Pancreas (tissue), 10 donors: ENCODE results near the gene PHF12. TPM values are rescaled to one million over a fixed set of nuclear protein-coding genes. Genes with fewer than 3 reads are reported as not detected.

ENCODE experiments used
- ATAC-seq, 4 donors: fragments of 200-7000 bp; cut with Tn5 transposase; one replicate each; pipeline versions ENCODE4 v1.8.0 to v1.9.1; 2020; ENCODE audit warnings: mild to moderate bottlenecking in 4 of 4, moderate library complexity in 4 of 4
- DNase-seq, 6 donors: peaks; one replicate each; pipeline ENCODE4 v3.0.0-alpha.2; 2020
- FAIRE-seq: peaks from 2 replicates; lab custom pipeline; 2012; peaks lifted over from hg19 to GRCh38; lab: Jason Lieb, UNC
- H3K27ac ChIP-seq, 4 donors: fragments of 200-600 bp; sonication (generic); 1 replicate in 3 of 4; 2 replicates in 1 of 4; pipeline versions ENCODE4 v1.5.0 to v1.8.0; 2020
- H3K27me3 ChIP-seq, 4 donors: fragments of 200-600 bp; one replicate each; pipeline ENCODE4 v1.8.0; 2021
- H3K36me3 ChIP-seq, 3 donors: fragments of 200-600 bp; sonication (generic) in 1 of 3; one replicate each; pipeline versions ENCODE4 v1.5.0 to v1.8.0; 2020 to 2021
- H3K4me1 ChIP-seq, 3 donors: fragments of 200-600 bp; one replicate each; pipeline ENCODE4 v1.8.0; 2021
- H3K4me3 ChIP-seq, 4 donors: fragments of 200-600 bp; sonication (generic) in 2 of 4; one replicate each; pipeline versions ENCODE4 v1.5.0 to v1.8.0; 2020 to 2021
- H3K9me3 ChIP-seq, 4 donors: fragments of 200-600 bp; one replicate each; pipeline ENCODE4 v1.8.0; 2021
- WGBS, 2 donors: extraction: QIAGEN DNeasy Blood & Tissue Kit; methylation state at CpG; one replicate each; pipeline ENCODE4 v1.1.7; 2013; 5-methylcytosine and 5-hydroxymethylcytosine counted together
- intact Hi-C, 3 donors: fragments of 100-400 bp; cut with DNase I; formaldehyde crosslinking; loops; one replicate each; pipeline versions ENCODE4 v1.11.1 to v1.14.2; 2022
- polyA plus RNA-seq, 2 donors: library from polyadenylated mRNA; stranded (reverse); fragments of 200-250 nt; gene quantifications; one replicate each; pipeline ENCODE4 v1.2.3, GENCODE V29; 2013
- total RNA-seq, 6 donors: library from RNA; stranded (reverse); fragmentation: NEBNext Ultra II Directional in 4 of 6; extraction: Animal tissue kit (Norgen Biotek cat#: 25700) in 4 of 6; gene quantifications; one replicate each; pipeline versions ENCODE4 v1.2.1 to v1.2.4, GENCODE V29; 2021 to 2023
- TF ChIP-seq, protein P1 (sequence below), 4 donors: fragments of 200-600 bp; sonication (generic) in 3 of 4; IDR thresholded peaks; one replicate each; pipeline versions ENCODE4 v1.5.0 to v1.8.0; 2021; ENCODE audit warnings: antibody characterized with exemption in 4 of 4
- donor health status: healthy with polysubstance abuse.
- donor health status: DM: no; HTN: no; CAD: no; lungs with moderate emphysema.
- donor health status: DM: no; HTN: no; CAD: no.
- donor health status: control.
- donor health status: control.
- donor health status: Bipolar disorder and iron deficiency.
- donor health status: DM: yes; HTN: yes; CAD: no.
- donor health status: DM: no; HTN: no; CAD: no.
- donor health status: DM: no; HTN: no; CAD: no.
- donor health status: DM: yes; HTN: yes; CAD: no.

PHF12 gene
- total and polyA plus RNA-seq, 8 donors, result 19.9 to 31.6 (median 25.6) TPM

DNA sequence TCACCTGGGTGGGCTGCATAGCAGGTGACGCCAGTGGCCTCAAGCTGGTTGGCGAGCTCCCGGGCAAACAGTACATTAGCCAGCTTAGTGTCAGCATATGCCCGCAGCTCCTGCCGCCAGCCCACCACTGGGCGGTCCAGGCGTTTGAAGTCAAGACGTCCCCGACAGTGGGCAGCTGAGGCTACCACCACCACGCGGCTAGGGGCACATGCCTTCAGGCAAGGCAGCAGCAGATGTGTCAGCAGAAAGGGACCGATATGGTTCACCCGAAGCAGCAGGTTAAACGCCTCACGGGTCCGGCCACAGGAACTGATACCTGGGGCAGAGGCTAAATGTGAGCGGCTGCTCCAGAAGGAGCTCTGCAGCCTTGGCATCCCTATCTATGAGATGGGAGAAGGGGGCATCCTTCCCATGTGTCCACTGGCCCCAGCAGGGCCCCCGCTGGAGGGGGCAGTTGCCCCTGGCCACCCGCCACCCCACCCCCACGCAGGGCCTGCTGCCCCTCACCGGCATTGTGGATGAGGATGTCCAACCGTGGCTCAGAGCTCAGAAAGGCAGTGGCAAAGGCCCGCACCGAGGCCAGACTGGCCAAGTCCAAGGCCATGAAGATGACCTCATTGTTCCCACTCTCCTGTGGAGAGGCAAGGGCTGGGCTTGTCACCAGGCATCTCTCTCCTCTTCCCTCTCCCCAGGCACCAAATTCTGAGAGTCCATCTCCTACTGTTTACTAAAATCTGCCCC lies 50.2 kb downstream of the PHF12 start:
- no peak for FAIRE-seq
- WGBS, 2 donors, result 83 to 87% methylated on average over 22 to 24 of the region's 24 CpGs

GRCh38 chr17:28899212-28899815 lies 52.0 kb downstream of the PHF12 start:
- no peaks in the 10 kb centered on the region for H3K9me3 ChIP-seq
- ATAC-seq (no peak), DNase-seq (no peak), FAIRE-seq (no peak)
- H3K4me3 ChIP-seq, result no peak overlapping the region
- H3K36me3 ChIP-seq, result no peaks in the 10 kb centered on the region
- 95 to 96% methylated on average over 5 of the region's 5 CpGs for WGBS, 2 donors
- TF ChIP-seq, protein P1, sequence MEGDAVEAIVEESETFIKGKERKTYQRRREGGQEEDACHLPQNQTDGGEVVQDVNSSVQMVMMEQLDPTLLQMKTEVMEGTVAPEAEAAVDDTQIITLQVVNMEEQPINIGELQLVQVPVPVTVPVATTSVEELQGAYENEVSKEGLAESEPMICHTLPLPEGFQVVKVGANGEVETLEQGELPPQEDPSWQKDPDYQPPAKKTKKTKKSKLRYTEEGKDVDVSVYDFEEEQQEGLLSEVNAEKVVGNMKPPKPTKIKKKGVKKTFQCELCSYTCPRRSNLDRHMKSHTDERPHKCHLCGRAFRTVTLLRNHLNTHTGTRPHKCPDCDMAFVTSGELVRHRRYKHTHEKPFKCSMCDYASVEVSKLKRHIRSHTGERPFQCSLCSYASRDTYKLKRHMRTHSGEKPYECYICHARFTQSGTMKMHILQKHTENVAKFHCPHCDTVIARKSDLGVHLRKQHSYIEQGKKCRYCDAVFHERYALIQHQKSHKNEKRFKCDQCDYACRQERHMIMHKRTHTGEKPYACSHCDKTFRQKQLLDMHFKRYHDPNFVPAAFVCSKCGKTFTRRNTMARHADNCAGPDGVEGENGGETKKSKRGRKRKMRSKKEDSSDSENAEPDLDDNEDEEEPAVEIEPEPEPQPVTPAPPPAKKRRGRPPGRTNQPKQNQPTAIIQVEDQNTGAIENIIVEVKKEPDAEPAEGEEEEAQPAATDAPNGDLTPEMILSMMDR (IDR thresholded peaks at IDR 0.05), result no peak
- H3K27me3 ChIP-seq, result no peaks in the 10 kb centered on the region
- intact Hi-C loops, result no loop called here
- H3K27ac ChIP-seq, result no peak overlapping the region
- H3K4me1 ChIP-seq, result peaks cover 6 to 19% (median 14%) of the 10 kb centered on the region in 3 donors

More for the DNA sequence above, 50.2 kb downstream of the PHF12 start:
- H3K4me3 ChIP-seq, result no peak overlapping the region
- intact Hi-C loops, result loop anchor here in 1 of 3 donors (10.0 kb wide), 1 partner anchor 136 kb away; no protein-coding TSS in a partner anchor
- no peaks in the 10 kb centered on the region for H3K27me3 ChIP-seq
- peaks cover 6 to 14% (median 14%) of the 10 kb centered on the region in 3 donors for H3K4me1 ChIP-seq
- H3K9me3 ChIP-seq, result no peaks in the 10 kb centered on the region
- DNase-seq, result peak in 1 of 6 donors; percentile 70
- TF ChIP-seq, protein P1 (IDR thresholded peaks at IDR 0.05), result no peak
- no peak for ATAC-seq
- no peak overlapping the region for H3K27ac ChIP-seq
- H3K36me3 ChIP-seq, result peaks cover 0 to 5% (median 2%) of the 10 kb centered on the region in 3 donors

GRCh38 chr17:28898527-28898955 lies 52.8 kb downstream of the PHF12 start:
- 84 to 87% methylated on average over 12 of the region's 12 CpGs for WGBS, 2 donors
- no peak for ATAC-seq
- no peak for FAIRE-seq
- Histone ChIP-seq H3K9me3 (no peaks in the 10 kb centered on the region), H3K36me3 (no peaks in the 10 kb centered on the region), H3K27me3 (no peaks in the 10 kb centered on the region), H3K4me3 (no peak overlapping the region), H3K27ac (peak overlapping the region in 1 of 4 donors; percentile 91), H3K4me1 (peaks cover 6 to 22% (median 14%) of the 10 kb centered on the region in 3 donors)
- intact Hi-C loops, result no loop called here
- TF ChIP-seq, protein P1 (IDR thresholded peaks at IDR 0.05), result no peak
- DNase-seq, result no peak

- DNase-seq, result no peak
- intact Hi-C loops, result no loop called here
- peaks cover 8 to 28% (median 17%) of the 10 kb centered on the region in 3 donors for H3K4me1 ChIP-seq
- peak overlapping the region; percentile 52 to 83 (median 68) for H3K4me3 ChIP-seq
- no peaks in the 10 kb centered on the region for H3K9me3 ChIP-seq
- peak overlapping the region; percentile 71 to 92 (median 87) for H3K27ac ChIP-seq
- H3K27me3 ChIP-seq, result no peaks in the 10 kb centered on the region
- ATAC-seq, result no peak
- 13 to 15% methylated on average over 21 to 23 of the region's 23 CpGs for WGBS, 2 donors
- TF ChIP-seq, protein P1 (IDR thresholded peaks at IDR 0.05), result no peak
- H3K36me3 ChIP-seq, result no peaks in the 10 kb centered on the region
- FAIRE-seq, result no peak
Observed at GRCh38 chr17:28897769-28898526, 53.4 kb downstream of the PHF12 start.
